GM15510 (cell line): Measurements from ENCODE around the gene FAM114A1.
A peak's percentile ranks its signal among the peaks of the same experiment; 100 is the strongest.

Experiments
- POLR2A ChIP-seq: IDR thresholded peaks from 3 replicates; pipeline ENCODE4 v1.6.1; 2011; ENCODE audit warnings: borderline replicate concordance; ENCODE audit not compliant: insufficient read length; ENCODE audit errors: extremely low read depth

FAM114A1 gene

DNA sequence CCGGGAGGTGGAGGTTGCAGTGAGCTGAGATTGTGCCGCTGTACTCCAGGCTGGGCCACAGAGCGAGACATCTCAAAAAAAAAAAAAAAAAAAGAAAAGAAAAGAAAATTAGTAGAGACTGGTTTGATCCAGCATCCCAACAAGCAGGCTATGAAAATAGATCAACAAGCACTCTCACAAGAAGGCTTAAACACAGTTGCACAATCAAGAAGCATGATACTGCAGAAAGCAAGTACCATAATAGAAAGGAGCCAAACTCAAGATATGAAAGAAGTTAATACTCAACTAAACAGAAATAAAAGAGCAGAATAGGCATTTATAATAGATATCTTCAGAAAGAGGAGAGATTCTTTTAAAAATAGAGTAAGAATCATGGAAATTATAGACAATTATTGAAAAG lies 21.6 kb upstream of the FAM114A1 start:
- TF ChIP-seq POLR2A: no peak

DNA sequence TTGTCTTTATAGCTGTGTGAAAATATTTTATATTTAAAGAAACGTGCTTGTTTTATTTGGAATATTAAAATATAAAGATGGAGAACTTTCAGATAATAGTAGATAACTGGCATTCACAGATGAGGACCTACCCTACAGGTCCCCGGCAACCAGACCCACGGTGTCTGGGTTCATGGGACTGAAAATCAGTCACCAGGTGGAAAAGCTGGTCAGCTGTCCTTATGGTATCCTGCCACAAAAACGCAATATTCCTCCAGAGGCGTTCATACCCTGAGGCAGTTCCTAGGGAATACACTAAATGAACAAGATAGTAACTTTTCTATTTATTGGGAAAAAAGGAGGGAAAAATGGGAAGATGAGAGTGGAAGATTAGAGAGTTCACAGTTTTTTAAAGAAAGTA lies 12.1 kb upstream of the FAM114A1 start:
- TF ChIP-seq POLR2A: no peak

DNA sequence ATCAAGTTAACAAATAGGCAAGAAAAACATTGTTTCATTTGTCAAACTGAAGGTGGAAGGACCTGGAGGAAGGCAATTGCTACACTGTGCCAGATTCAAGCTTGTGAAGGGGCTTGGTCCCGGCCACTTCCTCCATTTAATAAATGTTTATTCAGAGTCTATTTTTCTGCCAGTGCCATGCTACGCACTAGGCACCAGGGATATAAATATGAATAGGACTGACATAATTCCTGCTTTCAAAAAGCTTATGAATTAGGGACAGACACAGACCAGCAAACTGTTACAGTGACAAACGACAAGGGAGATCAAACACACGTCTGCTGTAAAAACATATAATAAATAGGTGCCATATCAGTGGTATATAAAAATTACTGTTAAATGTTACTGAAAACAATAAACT lies 11.6 kb upstream of the FAM114A1 start:
- peak; percentile 13 for TF ChIP-seq POLR2A

DNA sequence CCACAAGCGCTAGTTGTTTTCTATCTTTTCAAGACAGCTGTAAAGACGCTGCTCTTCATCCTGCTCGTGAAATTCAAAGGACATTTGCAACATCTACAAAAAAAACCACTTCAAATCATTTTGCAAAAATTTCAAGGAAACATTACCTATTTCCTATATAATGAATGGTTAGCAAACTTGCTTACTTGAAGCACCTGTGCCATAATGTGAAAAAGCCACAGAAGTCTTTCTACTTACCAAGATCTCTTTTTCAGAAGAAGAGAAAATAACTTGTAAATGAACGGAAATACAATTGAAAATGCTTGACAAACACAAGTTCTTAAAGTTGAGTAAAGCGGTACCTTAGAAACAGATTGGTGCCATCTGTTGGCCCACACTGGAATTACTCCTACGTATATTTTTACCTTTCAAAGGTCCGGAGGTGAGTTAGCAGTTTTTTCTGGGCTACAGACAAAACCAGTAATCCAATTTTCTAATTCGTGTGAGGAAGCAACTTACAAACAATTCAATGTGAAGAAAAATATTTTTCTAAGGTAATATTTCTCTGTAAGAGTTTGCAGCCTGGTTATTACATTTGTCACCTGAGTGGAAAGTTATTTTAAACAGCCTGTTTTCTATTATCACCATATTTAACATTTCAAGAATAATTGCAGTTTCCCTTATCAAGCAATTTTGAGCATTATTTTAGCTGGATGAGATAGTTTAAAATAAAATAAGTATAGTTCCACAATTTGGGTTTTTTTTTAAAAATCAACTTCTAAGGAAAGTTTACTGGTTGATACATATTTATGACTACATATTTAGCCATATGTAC lies 10.9 kb upstream of the FAM114A1 start, which contains the start of gene TLR6:
Gene TLR6, minus strand, starts transcription at position 294 of the 814 bp plus-strand sequence. CDS start 27,344 bp downstream, outside the sequence.
- no peak for TF ChIP-seq POLR2A

GRCh38 chr4:38857354-38858096 lies 10.1 kb upstream of the FAM114A1 start:
- TF ChIP-seq POLR2A: no peak

DNA sequence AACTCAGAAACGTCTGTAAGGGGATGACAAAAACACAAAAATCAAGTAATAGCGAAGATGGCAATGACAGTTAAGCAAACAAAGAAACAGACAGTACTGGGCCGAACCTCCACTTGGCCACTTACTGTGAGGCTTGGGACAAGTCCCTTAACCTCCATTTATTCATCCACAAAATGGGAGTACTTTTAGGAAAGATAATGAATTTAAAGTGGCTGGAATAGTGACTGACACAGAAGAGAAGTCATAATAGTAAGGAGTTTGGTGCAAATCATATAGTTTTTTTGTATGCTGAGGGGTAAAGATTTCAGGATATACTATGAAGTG lies 9.5 kb upstream of the FAM114A1 start:
- no peak for TF ChIP-seq POLR2A

GRCh38 chr4:38859501-38859900 lies 8.1 kb upstream of the FAM114A1 start:
- no peak for TF ChIP-seq POLR2A

DNA sequence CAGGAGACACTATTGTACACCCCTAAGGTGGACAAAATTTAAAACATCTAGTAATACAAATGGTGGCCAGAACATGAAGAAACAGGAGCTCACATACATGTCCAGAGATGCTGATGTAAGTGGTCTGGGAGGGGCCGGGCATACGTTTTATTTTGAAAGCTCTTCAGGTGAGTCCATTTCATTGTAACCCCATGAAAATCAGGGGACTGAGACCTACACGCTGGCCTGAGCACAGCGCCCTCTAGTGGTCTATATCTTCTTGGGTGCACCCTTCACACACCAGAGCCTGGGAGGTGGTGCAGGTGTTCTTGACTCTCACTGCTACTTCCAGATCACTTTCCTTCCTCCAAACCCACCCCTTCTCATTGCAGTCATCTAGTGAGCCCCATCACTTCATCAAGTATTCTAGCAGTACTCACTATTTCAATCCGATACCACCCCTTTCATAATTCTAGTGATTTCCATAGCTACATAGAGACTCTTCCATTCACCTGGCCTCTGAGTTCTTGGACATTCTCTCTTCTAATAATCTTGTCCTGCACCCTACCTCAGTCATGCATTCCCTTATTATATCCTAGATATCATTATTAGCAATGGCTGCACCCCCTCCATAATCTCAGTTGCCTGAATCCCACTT lies 6.7 kb upstream of the FAM114A1 start:
- TF ChIP-seq POLR2A: no peak

GRCh38 chr4:38861791-38862190 lies 5.8 kb upstream of the FAM114A1 start:
- TF ChIP-seq POLR2A: no peak

- no peak for TF ChIP-seq POLR2A
Measured at GRCh38 chr4:38865445-38865844, 2.2 kb upstream of the FAM114A1 start.

DNA sequence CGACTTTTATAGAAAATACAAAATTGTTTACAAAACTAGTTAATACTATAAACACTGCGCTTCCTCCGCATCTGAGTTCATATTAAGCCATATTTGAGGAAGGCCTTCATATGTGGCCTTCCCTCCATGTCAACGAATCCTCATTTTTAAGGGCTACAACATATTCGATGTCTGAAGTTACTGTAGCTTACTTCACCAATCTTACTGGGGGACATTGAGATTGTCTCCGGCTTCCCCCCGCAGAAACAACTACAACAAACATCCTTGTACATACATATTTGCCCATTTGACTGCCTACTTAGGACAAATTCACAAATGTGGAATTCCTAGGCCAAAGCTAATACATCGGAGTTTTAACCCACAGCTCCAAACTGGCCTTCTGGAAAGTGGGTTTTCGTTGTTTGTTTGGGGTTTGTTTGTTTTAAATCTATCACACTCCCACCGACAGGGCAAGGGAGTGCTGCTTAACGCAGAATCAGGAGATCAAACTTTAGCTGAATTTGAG lies 581 bp upstream of the FAM114A1 start:
- no peak for TF ChIP-seq POLR2A

GRCh38 chr4:38868059-38868960 lies 704 bp downstream of the FAM114A1 start:
- no peak for TF ChIP-seq POLR2A

- TF ChIP-seq POLR2A: no peak
Measured at GRCh38 chr4:38869511-38869910, 1.9 kb downstream of the FAM114A1 start.

DNA sequence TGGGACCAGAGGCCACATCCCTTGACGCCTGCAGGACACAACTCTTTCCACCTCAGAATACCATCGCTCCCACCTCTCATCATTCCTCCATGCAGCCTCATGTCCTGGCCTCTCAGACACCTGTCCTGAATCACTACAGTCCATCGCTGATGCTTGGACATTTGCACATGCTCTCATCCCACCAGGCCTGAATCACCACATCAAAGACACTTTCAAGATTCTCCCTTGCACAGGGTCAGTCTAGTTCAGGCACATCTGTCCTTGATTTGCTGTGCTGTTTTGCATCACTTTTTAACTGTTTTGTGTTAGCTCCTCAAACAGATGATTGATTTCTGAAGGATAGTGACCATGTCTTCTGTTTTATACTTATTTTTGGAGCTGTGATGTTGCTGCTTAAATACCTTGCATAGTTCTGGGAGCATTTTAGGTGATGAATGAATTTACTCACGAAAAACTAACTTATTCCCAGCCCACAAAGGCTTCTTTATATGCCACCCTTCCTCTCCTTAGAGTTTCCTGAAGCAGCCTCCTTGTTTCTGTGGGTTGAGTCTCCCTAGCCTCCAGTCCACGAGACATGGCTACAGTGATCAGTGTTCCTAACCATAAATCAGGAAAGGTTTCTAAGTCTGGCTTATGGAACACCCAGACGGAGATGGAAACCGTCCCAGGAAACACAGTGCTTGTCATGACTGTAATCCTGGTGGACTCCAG lies 2.6 kb downstream of the FAM114A1 start:
- no peak for TF ChIP-seq POLR2A
